Airway epithelial cell (primary cell): ENCODE measurements around the gene ADAMTS4. TPM values are rescaled to one million over a fixed set of nuclear protein-coding genes. Genes with fewer than 3 reads are reported as not detected.

ENCODE experiments used
- total RNA-seq: library from RNA; depleted of rRNA; stranded (reverse); fragments of >200 nt; gene quantifications from 2 replicates; pipeline ENCODE4 v1.2.3, GENCODE V29; 2015

The ADAMTS4 gene, protein sequence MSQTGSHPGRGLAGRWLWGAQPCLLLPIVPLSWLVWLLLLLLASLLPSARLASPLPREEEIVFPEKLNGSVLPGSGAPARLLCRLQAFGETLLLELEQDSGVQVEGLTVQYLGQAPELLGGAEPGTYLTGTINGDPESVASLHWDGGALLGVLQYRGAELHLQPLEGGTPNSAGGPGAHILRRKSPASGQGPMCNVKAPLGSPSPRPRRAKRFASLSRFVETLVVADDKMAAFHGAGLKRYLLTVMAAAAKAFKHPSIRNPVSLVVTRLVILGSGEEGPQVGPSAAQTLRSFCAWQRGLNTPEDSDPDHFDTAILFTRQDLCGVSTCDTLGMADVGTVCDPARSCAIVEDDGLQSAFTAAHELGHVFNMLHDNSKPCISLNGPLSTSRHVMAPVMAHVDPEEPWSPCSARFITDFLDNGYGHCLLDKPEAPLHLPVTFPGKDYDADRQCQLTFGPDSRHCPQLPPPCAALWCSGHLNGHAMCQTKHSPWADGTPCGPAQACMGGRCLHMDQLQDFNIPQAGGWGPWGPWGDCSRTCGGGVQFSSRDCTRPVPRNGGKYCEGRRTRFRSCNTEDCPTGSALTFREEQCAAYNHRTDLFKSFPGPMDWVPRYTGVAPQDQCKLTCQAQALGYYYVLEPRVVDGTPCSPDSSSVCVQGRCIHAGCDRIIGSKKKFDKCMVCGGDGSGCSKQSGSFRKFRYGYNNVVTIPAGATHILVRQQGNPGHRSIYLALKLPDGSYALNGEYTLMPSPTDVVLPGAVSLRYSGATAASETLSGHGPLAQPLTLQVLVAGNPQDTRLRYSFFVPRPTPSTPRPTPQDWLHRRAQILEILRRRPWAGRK
- 0.05 and 0.07 TPM in 2 replicates for total RNA-seq

DNA sequence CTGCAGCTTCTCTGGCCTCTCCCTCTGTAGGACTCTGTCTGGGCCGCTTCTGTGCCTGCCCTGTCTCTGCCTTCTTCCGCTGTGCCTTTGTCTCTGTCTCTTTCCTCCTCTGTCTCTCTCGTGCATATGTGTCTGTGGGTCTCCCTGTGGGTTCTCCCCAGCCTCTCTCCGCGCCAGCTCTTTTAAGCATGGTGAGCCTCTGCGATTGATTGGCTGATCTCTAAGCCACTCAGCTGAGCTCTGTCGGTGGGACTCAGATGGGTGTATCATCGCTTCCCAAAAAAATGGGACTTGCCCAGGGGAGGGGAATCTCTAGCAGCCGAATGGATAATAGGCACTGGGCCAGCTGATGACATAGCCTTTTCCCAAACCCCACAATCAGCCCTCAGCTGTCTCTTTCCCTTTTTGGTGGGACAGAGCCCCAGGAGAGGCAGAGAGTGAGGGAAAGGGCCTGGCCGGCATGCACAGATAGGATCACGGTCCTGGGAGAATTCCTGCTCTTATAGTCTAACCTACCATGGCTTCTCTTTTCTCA is at the start of gene ADAMTS4:
ADAMTS4 (minus strand) TSS at position 158 of the 535 bp plus-strand sequence. CDS start 427 bp downstream, outside the sequence.

DNA sequence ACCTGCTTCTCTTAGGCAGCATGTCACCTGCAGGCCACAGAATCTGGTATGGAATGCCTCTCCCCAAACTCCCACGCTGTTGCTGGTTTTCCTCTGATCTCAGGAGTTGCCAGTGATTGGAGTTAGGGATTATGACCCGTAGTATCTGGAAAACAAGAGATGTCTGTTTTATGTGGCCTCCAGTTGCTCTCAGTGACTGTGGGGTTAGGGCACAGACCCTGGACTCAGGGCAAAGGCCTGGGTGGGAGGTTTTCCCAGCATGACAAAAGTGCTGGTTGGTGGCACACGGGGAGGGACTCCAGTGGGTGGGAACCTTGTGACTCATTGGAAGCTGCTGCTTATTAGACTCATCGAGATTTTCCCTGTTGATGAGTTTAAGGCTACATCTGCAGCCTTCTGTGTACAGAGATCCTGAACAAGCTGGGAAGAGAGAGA is 39.2 kb upstream of the ADAMTS4 start, which contains the start of gene NR1I3:
NR1I3 (minus strand) TSS at position 165 of the 435 bp plus-strand sequence. CDS start 1,638 bp downstream, outside the sequence.

DNA sequence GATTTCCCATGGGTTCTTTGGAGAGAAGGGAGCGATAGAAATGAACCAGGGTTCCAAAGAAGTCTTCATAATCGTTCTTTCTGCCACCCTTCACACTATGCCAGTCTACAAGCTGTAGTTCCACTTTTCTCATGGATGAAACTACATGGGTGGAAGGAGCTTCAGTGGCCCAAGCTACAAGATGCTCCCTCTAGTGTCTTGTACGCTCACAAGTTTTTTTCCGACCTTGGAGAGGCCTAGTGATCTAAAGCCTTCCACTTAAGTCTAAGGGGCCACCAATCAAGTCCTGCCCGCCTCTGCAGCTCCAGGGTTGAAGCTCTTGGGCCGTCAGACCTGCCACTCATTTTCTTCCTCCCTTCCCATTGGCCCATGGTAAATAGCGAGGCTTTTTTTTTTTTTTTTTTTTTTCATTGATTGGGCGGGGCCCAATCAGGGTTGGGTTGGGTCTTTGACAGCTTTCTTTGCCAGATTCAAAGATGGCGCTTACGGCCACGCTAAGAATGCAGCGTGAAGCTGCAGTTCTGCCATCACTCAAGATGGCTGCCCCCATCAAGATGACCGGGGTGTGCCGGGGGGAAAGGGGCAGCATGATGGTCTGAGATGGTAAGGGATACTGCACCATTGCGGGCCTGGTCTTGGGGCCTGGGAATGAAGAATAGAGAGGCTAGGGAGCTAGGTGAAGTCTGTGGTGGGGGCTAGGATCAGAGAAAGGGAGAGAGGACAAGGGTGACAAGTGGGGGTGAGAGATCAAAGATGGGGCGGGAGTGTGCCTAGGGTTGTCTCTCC is 26.9 kb upstream of the ADAMTS4 start, which contains the start of gene TOMM40L:
TOMM40L (plus strand) TSS at position 527 of the 786 bp plus-strand sequence. CDS start 430 bp downstream, outside the sequence.

DNA sequence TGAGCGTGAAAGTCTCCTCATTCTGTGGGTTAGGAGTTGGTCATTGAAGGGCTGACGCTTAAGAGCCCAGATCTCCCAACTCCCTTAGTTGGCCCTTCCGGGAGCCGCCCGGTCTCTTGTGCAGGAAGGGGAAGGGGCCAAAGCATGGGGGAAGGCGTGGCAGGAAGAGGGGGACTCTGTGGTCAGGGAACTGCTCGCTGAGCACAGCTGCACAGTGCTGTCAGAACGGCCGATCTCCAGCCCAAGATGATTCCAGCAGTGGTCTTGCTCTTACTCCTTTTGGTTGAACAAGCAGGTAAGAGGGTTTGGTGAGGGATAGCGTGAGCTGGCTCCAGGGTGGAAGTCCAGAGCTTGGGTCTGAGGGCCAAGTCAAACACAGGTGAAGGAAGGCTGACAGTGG is 16.2 kb upstream of the ADAMTS4 start, which contains the start of gene FCER1G:
FCER1G (plus strand) TSS at position 220 of the 400 bp plus-strand sequence; CDS start at position 247, 27 bp downstream.

DNA sequence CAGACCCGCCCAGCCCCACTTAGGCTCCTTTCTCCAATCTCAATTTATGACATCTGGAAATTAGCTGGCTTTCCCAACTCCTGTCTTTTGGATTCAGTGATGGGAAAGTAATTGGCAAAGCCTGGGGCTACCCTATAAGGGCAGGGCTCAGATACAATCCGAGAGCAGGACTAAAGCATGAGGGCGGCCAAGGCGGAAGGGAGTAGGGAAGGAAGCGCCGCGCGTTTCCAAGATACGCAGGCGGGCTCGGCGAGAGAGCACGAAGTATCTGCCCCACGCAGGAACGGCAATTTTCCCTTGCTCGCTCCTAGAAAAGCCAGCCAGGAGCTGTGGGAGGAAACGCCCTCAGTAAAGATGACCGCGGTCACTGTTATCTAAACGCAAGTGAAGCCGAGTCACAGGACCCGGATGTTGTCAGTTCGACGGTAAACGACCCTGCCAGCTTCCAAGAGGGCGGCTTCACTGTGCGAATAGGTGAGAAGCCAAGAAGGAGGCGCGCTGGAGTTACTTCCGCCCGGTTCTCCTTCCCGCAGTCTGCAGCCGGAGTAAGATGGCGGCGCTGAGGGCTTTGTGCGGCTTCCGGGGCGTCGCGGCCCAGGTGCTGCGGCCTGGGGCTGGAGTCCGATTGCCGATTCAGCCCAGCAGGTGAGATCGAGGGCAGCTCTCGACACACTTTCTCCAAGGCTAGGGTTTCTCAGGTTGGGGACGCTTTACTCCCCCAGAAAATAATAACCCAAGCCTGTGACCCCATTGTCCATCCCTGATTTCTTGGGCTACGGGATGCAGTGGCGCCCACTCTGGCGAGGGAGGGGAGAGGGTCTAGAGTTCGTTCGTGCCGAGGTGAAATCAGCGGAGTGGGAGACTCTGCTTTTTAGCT is 3.2 kb upstream of the ADAMTS4 start, which contains the start of gene NDUFS2:
NDUFS2 (plus strand) TSS at position 532 of the 877 bp plus-strand sequence; CDS start at position 551, 19 bp downstream.

DNA sequence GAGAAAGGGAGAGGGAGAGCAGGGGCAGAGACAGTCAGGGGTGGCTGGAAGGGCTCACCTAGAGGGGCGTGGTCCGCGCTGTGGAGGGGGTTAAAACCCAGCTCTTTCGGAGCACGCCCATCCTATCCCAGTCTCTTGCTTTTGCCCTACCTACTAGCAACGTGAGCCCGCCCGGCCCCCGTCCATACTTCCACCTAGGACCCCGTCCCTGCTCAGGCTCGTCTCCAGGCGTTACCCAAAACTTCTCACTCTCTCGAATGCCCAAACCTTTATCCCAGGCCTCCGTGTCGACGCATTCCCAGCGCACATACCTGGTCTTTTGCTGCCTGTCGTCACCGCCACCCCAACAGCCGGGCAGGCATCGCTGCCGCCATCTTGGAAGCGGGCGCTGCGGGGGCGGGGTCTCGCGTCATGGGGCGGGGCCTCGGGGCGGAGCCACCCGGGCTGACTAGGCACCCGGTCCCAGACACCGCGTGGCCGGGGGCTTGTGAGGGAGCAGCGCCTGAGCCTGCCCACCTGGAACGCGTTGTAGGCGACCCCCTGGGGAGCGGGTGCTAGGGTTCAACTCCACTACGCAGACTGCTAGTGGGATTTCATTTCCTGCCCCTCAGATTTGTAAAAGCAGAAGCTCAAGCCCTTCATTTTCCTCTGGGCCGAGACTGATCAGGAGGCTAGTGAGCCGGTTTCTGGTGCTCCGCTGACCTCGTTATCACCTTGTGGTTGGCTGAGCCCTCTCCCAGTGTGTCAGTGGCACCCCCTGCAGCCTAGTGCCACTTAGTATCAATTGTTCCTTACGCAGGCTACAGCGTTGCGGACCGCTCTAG is 21.5 kb downstream of the ADAMTS4 start, which contains the start of gene B4GALT3:
B4GALT3 (minus strand) TSS at position 396 of the 824 bp plus-strand sequence. CDS start 1,447 bp downstream, outside the sequence.

DNA sequence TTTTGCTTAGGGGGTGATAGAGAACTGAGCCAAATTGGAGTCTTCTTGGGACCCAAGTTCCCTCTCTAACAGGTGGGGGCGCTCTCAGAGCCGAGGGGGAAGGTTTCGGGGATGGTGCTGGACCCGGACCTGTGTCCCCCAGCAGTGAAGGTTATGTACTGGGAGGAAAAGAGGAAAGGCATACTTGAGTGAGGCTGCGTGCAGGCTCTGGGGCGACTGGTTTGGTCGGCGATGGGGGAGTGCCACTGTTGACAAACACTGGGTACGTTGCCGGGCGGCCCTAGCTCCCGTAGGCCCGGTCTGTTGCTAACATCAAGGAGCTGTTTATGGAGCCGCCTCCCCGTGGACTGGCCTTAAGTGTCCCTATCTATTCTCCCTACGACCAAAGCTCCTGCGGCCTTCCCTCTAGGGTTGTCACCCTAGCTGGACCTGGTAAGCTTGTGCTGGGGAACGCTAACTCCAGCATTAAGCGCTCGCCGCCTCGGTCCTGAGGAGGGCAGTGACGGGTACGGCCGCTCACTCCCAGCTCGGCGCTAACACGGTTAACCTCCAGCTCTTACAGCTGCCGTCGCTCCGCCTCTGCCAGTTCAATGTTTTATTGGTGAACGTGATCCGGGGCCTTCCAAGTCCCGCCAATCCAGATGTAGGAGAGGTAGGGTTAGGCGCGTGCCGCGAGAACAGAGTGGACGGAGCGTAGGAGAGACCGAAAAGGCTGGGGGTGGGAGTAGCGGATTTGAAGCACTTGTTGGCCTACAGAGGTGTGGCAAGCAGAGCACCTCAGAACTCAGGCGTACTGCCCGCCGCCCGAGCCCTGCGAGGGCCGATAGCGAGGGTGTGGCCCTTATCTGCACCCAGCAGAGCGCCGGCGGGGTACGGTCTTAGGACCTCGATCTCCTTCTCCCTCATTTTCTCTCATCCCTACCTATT is 32.8 kb downstream of the ADAMTS4 start, which contains the start of gene PPOX:
PPOX (plus strand) TSS at position 685 of the 927 bp plus-strand sequence. CDS start 422 bp downstream, outside the sequence.

DNA sequence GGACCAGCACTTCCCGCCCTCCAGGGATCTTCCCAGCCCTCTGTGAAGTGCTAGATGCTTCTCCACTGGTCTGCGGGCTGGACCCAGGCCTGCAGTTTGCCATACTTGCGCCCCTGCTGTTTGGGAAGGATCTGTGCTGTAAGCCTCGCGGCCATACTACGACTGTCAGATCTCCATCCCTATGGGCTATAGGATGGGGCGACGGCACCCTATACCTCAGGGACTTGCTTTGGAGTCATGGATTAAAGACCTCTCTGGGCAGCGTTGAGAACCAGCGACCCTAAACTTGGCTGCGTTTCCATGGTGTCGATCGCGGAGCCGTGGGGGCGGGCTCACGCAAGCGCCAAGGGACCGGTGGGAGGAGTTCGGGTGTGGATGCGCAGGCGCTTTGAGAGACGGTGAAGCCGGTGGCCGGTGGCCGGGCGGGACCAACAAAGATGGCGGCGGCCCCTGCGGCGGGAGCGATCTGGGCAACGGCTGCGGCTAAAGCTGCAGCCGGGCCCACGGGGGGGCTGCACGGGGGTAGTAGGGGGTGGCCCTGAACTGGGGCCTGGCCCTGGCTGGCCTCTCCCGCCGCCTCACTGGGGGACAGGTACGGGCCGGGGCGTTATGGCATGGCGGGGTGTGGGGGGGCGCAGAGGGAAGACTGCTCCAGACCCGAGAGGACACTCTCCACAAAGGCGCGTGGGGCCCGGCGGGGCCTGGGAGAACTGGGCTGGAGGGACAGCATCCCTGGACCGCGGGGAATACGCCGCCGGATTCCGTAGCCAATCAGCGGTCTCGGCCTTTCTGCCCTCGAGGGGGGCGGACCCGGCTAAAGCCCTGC is 39.6 kb downstream of the ADAMTS4 start, which contains the start of gene USP21:
USP21 (plus strand) TSS at position 414 of the 826 bp plus-strand sequence. CDS start 1,141 bp downstream, outside the sequence.

DNA sequence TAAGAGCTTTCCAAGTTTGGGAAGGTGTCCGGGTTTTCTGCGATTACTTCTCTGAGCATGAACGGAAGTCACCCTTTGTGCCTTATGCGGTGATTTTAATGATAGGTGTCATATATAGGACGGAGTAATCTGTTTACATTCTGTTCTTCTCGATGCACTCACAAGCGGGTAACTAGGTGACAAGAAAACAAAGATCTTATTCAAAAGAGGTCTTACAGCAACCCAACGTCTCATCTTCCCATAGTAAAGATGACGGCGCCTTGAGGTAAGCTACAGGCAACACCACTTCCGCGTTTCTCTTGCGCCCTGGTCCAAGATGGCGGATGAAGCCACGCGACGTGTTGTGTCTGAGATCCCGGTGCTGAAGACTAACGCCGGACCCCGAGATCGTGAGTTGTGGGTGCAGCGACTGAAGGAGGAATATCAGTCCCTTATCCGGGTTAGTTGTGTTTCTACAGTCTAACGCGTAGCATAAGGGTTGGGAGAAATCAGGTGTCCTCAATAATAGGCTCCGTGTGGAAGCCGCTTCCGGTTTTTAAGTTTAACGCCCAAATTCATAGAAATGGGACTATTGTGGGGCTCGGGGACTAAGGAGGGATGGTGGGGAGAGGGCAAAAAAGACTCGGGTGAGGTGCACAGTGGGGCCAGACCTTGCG is 45.0 kb downstream of the ADAMTS4 start, which contains the start of gene UFC1:
UFC1 (plus strand) TSS at position 297 of the 656 bp plus-strand sequence; CDS start at position 317, 20 bp downstream.

Other genes starting within 250 kb of the ADAMTS4 start
- not detected in 2 replicates for gene ITLN2, start 244.2 kb downstream of the ADAMTS4 start, total RNA-seq
- 117 and 131 TPM in 2 replicates for gene F11R, start 177.9 kb downstream of the ADAMTS4 start, total RNA-seq
- 110 and 112 TPM in 2 replicates for gene TSTD1, start 160.1 kb downstream of the ADAMTS4 start, total RNA-seq
- gene USF1, start 153.1 kb downstream of the ADAMTS4 start, total RNA-seq, result 39.4 and 40.9 TPM in 2 replicates
- gene ARHGAP30, start 129.2 kb downstream of the ADAMTS4 start, total RNA-seq, result 0.19 and 0.28 TPM in 2 replicates
- gene NECTIN4, start 109.5 kb downstream of the ADAMTS4 start, total RNA-seq, result 43.1 and 50.0 TPM in 2 replicates
- 3.3 and 6.5 TPM in 2 replicates for gene KLHDC9, start 100.7 kb downstream of the ADAMTS4 start, total RNA-seq
- 76.4 and 100 TPM in 2 replicates for gene PFDN2, start 81.0 kb downstream of the ADAMTS4 start, total RNA-seq
- 32.2 and 35.6 TPM in 2 replicates for gene NIT1, start 80.9 kb downstream of the ADAMTS4 start, total RNA-seq
- 14.2 and 23.0 TPM in 2 replicates for gene DEDD, start 66.4 kb downstream of the ADAMTS4 start, total RNA-seq
- gene UFC1, start 45.1 kb downstream of the ADAMTS4 start, total RNA-seq, result 43.8 and 68.1 TPM in 2 replicates
- 10.2 and 11.5 TPM in 2 replicates for gene USP21, start 39.6 kb downstream of the ADAMTS4 start, total RNA-seq
- gene PPOX, start 32.6 kb downstream of the ADAMTS4 start, total RNA-seq, result 12.6 and 14.7 TPM in 2 replicates
- 31.2 and 35.7 TPM in 2 replicates for gene B4GALT3, start 21.5 kb downstream of the ADAMTS4 start, total RNA-seq
- gene NDUFS2, start 3.3 kb upstream of the ADAMTS4 start, total RNA-seq, result 87.7 and 96.5 TPM in 2 replicates
- gene FCER1G, start 16.2 kb upstream of the ADAMTS4 start, total RNA-seq, result 0.42 TPM in 1 of 2 replicates, not detected in the other
- gene APOA2, start 24.6 kb upstream of the ADAMTS4 start, total RNA-seq, result not detected in 2 replicates
- gene TOMM40L, start 27.0 kb upstream of the ADAMTS4 start, total RNA-seq, result 11.2 and 14.1 TPM in 2 replicates
- gene NR1I3, start 39.1 kb upstream of the ADAMTS4 start, total RNA-seq, result not detected in 2 replicates
- 1.3 and 1.9 TPM in 2 replicates for gene PCP4L1, start 59.7 kb upstream of the ADAMTS4 start, total RNA-seq
- gene MPZ, start 110.9 kb upstream of the ADAMTS4 start, total RNA-seq, result 1.2 and 2.2 TPM in 2 replicates
- 45.1 and 53.2 TPM in 2 replicates for gene SDHC, start 115.3 kb upstream of the ADAMTS4 start, total RNA-seq
- gene CFAP126, start 168.8 kb upstream of the ADAMTS4 start, total RNA-seq, result not detected in 2 replicates